NAMALWA (cell line): ENCODE measurements around the gene SS18L1.

Experiments
- DNase-seq: peaks from one replicate; pipeline ENCODE4 v3.0.0-alpha.2; 2015; ENCODE audit warnings: low spot score

Gene SS18L1

DNA sequence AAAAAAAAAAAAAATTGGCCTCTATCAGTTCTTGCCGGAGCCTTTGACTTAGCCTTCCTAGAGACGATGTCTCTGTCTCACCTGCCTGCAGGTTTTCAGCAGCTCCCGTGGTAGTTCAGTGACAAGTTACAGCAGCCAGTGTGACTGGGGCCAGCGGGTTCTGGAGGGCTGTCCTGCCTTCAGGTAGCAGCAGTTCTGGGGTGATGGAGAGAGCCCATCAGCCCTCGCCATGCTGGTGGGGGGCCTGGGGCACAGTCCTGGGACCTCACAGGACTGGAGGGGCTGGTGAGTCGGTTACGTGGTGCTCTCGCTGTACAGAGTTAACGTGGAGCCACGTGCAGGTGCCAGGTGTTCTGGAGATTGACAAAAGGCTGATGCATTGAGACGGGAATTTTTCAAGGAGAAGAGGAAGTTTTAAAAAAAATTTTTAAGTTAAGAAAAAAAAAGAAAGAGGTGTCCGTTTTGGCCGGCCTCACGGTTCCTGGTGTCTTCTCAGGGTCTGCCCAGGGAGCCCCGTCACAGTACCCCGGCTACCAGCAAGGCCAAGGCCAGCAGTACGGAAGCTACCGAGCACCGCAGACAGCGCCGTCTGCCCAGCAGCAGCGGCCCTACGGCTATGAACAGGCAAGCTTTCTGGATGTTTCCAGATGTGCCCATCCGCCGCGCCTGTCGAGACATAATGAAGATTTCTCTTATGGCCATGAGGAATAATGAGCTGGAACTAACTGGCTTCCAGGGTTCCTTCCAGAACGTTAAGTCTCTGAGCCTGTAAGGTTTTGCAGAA, 30.6 kb downstream of the SS18L1 start:
- DNase-seq = no peak

- no peak for DNase-seq
Measured at GRCh38 chr20:62174870-62175624, 31.5 kb downstream of the SS18L1 start.

GRCh38 chr20:62175711-62176110, 32.1 kb downstream of the SS18L1 start:
- DNase-seq = no peak

- DNase-seq = no peak
Measured at GRCh38 chr20:62176866-62177265, 33.3 kb downstream of the SS18L1 start.

DNA sequence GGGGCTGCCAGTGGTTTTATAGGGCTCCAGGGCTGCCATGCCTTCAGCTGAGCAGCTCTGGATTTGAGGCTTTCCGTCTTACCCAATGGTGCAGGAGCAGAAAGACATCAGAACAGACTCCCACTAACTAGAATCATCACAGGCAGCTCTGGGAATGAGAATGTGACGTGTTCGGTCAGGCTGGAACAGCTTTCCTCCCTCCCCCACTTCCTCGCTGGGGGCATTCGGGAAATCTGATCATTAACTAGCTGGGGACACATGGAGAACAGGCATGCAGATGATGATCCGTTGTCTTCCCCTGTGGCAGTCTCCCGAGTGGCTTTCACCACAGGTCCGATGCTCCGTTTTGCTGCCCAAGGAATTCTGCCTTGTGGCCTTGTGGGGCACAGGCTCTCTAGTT, 33.7 kb downstream of the SS18L1 start:
- no peak for DNase-seq

DNA sequence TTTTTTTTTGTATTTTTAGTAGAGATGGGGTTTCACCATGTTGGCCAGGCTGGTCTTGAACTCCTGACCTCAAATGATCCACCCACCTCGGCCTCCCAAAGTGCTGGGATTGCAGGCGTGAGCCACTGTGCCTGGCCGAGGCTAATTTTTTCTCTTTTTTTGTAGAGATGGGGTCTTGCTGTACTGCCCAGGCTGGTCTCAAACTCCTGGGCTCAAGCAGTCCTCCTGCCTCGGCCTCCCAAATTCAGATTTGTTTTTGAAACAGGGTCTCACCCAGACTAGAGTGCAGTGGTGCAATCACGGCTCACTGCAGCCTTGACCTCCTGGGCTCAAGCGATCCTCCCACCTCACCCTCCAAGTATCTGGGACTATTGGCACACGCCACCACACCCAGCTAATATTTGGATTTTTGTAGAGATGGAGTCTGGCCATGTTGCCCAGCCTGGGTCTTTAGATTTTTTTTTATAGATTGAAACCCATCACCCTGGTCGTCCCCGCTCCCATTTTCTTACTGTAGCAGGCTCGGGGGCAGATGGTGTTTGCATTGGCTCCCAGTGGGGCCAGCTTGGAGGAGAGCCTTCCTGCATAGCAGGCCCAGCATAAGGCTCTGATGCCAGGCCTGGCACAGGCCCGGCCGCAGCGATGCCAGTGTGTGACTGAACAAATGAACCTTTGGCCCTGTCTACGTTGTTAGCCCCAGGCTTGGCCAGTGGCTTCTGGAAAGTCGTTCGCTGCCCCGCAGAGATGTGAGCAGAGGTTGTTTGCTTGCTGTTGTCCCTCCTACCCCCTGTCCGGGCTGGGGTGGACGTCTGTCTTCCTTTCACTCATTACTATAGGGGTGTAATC, 35.0 kb downstream of the SS18L1 start:
- DNase-seq = no peak

GRCh38 chr20:62179162-62179504, 35.6 kb downstream of the SS18L1 start:
- DNase-seq = no peak

DNA sequence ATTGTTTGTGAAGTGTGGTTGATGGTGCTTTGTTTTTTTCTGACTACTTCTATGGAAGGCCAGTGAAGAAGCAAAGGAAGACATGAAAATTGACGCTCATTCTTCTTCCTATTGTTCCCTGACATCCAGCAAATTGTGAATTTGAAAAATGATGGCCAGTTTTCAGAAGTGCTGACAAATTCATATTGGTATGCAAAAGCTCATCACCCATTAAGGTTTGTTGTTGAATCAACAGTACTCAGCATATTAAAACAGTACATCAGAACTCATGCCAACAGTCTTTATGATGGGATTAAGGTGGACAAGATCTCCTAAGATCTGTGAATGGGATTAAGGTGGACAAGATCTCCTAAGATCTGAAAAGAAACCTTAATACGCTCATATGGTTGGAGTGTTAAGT, 38.2 kb downstream of the SS18L1 start:
- peak; percentile 51 for DNase-seq

DNA sequence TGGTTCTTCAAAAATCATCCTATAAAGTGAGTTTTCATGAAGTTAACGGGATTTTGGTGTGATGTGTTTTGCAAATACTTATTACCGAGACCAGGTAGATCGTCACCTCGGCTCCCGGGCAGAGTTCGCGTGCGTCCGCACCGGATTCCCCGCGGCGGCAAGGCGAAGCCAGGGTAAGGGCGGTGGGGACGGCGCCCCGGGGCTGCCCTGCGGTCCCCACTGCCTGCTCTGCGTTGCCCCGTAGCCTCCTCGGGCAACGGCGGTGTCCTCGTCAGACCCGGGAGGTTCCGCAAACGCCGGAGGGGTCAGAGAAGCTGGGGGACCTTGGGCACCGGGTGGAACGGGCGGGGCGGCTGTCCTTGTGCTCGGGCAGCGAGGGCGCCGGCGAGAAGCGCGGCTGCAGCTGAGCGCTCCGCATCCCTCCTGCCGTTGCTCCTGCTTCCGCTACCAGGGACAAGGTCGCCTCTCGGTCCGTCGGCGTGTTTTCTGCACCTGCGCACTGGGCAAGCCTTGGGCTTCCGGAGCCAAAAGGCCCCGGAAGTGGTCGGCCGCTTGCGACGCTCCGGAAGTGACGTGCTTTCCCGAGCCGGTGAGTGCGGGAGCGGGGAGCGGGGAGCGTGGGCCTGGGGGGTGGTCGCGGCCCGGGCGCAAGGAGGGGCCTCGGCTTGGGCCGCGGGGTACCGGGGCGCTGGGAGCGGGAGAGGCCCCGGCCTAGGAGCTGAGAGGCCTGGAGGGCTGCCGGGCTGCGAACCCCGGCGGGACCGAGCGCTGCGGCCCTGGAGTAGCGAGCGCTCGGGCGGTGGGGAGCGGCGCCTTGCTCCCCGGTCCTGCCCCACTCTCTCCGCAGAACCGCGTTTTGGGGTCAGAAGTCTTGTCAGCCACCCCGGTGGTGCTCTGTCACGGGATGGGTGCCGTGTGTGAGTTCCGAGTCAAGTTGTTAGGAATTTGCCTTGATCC, 39.2 kb downstream of the SS18L1 start, which contains the start of gene MTG2:
TSS of gene MTG2 (plus strand) at position 560 of the 957 bp plus-strand sequence. CDS start 10,393 bp downstream, outside the sequence.
- peak; percentile 98 for DNase-seq

- peak; percentile 21 for DNase-seq
Measured at GRCh38 chr20:62183426-62184142, 40.0 kb downstream of the SS18L1 start.

- no peak for DNase-seq
Measured at GRCh38 chr20:62186096-62186426, 42.5 kb downstream of the SS18L1 start.

DNA sequence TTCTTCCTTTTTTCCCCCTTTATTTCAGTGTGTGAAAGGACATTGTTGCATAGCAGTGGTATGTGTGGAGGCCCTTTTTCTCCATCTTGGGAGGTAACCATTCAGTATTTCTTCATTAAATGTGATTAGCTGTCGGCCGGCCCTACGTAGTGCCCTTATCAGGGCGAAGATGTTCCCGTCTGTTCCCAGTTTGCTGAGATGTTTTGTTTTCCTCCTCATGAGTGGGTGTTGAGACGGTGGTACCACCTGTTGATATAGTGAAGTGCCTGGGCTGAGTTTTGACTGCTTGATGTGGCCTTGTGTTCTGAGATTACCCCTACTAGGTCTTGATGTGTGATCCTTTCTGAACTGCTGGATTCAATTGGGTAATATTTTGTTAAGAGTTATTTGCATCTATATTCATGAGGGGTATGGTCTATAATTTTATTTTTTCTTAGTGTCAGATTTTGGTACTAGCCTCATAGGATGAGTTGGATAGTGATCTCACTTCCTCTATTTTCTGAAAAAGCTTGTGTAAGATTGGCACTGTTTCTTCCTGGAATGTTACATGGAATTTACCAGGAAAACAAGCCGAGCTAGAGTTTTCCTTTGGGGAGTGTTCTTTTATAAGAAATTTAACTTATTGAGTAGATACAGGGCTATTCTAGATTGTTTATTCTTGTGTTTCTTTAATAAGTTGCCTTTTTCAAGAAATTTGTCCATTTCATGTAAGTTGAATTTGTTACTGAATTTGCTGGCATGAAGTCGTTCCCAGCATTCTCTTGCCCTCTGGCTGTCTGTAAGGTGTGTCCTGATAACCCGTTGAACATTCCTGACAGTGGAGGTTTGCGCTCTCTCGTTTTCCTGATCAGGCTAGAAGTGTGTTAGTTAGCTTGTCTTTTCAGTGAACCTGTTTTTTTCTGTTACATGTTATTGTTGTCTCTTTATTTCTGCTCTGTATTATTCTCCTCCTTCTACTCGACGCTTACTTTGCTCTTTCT, 43.6 kb downstream of the SS18L1 start:
- DNase-seq = no peak

GRCh38 chr20:62190639-62191411, 47.3 kb downstream of the SS18L1 start:
- DNase-seq = no peak

GRCh38 chr20:62191781-62192559, 48.4 kb downstream of the SS18L1 start:
- no peak for DNase-seq

- DNase-seq = no peak
Measured at GRCh38 chr20:62192635-62193034, 49.1 kb downstream of the SS18L1 start.

DNA sequence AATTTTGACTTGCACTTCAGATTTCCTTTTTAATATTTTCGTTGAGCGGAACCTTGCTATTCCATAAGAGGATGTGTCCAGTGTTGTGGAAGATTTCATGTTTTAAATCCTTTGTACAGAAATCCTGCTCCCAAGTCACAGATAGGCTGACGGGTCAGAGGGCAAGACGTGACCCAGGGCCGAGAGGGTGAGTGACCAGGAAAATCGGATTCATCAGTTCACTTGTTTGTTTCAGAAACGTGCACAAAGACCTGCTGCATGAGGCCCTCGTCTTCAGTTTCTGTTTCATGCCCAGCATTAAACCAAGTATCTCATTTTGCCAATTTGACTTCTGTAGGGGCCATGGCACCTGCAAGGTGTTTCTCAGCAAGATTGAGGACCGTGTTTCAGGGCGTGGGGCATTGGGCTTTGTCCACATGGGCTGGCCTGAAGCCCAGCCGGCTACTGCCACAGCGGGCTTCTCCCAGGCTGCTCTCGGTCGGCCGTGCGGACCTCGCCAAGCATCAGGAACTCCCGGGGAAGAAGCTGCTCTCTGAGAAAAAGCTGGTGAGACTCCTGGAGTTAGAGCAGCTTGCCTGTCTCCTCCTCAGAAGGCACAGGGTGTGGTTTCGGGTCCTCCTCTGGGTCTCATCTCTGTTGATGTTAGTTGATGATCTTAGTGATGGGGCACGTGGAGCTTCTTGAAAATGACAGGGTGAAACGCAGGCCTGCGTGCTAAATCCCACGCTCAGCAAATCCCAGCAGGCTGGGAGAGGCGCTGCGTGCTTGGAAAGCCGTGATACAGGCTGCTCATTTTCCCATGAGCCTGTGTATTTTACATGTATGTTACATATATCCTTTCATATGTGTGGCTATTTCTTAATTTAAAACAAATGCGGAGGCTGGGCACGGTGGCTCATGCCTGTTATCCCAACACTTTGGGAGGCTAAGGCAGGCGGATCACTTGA, 49.8 kb downstream of the SS18L1 start:
- no peak for DNase-seq

GRCh38 chr20:62195075-62195405, 51.5 kb downstream of the SS18L1 start:
- peak; percentile 60 for DNase-seq
